Measurements from ENCODE around the gene ADPRHL1. TPM values are rescaled to one million over a fixed set of nuclear protein-coding genes. Genes with fewer than 3 reads are reported as not detected.

Gene ADPRHL1
- total and polyA plus RNA-seq, 4 donors: 0.28 to 0.67 (median 0.55) TPM

- no peak for TF ChIP-seq ZBTB33 (IDR thresholded peaks at IDR 0.05)
- no peak for TF ChIP-seq ATF3 (IDR thresholded peaks at IDR 0.05)
- no peak for TF ChIP-seq GABPA (IDR thresholded peaks at IDR 0.05 in 1 of 2, conservative IDR thresholded peaks at IDR 0.05 in 1 of 2)
Measured at GRCh38 chr13:113361406-113361805, 91.9 kb downstream of the ADPRHL1 start (continued).

- no peak for DNase-seq (ENCODE audit: low spot score)
- Histone ChIP-seq H3K9ac (ENCODE audit: low read depth in 1 of 2, low read length in 2 of 2) (no peak overlapping the region), H3K27ac (ENCODE audit: low read depth in 1 of 2, low read length in 2 of 2) (no peak overlapping the region), H3K27me3 (ENCODE audit: control insufficient read depth in 4 of 4, insufficient read depth in 4 of 4, low read length in 3 of 4) (no peaks in the 10 kb centered on the region), H3K9me3 (ENCODE audit: control insufficient read depth in 4 of 4, low read length in 3 of 4) (no peaks in the 10 kb centered on the region), H3K36me3 (ENCODE audit: control insufficient read depth in 4 of 4, insufficient read depth in 3 of 4, low read depth in 1 of 4, low read length in 3 of 4) (peaks cover 1 to 5% (median 2%) of the 10 kb centered on the region in 4 donors), H3K4me1 (ENCODE audit: control insufficient read depth in 4 of 4, insufficient read depth in 4 of 4, low read length in 3 of 4) (peaks cover 0 to 22% (median 19%) of the 10 kb centered on the region in 4 donors), H3K4me3 (ENCODE audit: low read depth in 1 of 3, low read length in 3 of 3) (no peak overlapping the region)
- WGBS: 84% methylated on average over 6 of the region's 6 CpGs
- TF ChIP-seq RXRA (IDR thresholded peaks at IDR 0.05): no peak
- TF ChIP-seq EGR1 (IDR thresholded peaks at IDR 0.05; ENCODE audit: low read depth in 2 of 2): no peak
- TF ChIP-seq ZBTB33 (IDR thresholded peaks at IDR 0.05): no peak
- TF ChIP-seq CTCF (IDR thresholded peaks at IDR 0.05; ENCODE audit: low read depth, low read length, missing input control): no peak
- TF ChIP-seq REST (IDR thresholded peaks at IDR 0.05): no peak
- no peak for TF ChIP-seq FOXA2 (IDR thresholded peaks at IDR 0.05)
- no peak for TF ChIP-seq YY1 (IDR thresholded peaks at IDR 0.05)
- TF ChIP-seq SP1 (IDR thresholded peaks at IDR 0.05): no peak
- no peak for TF ChIP-seq MAX (IDR thresholded peaks at IDR 0.05)
- no peak for TF ChIP-seq JUND (IDR thresholded peaks at IDR 0.05)
- no peak for TF ChIP-seq NR2F2 (IDR thresholded peaks at IDR 0.05)
- TF ChIP-seq TAF1 (conservative IDR thresholded peaks at IDR 0.05): no peak
- TF ChIP-seq HNF4A (conservative IDR thresholded peaks at IDR 0.05): no peak
- no peak for TF ChIP-seq ATF3 (IDR thresholded peaks at IDR 0.05)
- no peak for TF ChIP-seq HNF4G (IDR thresholded peaks at IDR 0.05)
- no peak for TF ChIP-seq FOXA1 (IDR thresholded peaks at IDR 0.05)
- TF ChIP-seq GABPA (IDR thresholded peaks at IDR 0.05 in 1 of 2, conservative IDR thresholded peaks at IDR 0.05 in 1 of 2): no peak
- no peak for TF ChIP-seq RAD21 (IDR thresholded peaks at IDR 0.05)
Measured at GRCh38 chr13:113360446-113360845, 92.8 kb downstream of the ADPRHL1 start.
